Measurements from ENCODE around the gene SWAP70. TPM values are rescaled to one million over a fixed set of nuclear protein-coding genes. Genes with fewer than 3 reads are reported as not detected.

SWAP70 gene
- total RNA-seq, 2 experiments from 2014 or later = 8.9 to 9.6 TPM

GRCh38 chr11:9625162-9625561 is 38.7 kb upstream of the SWAP70 start:
- no peak for TF ChIP-seq CTCF (IDR thresholded peaks at IDR 0.05)
- intact Hi-C loops (cut with micrococcal nuclease) = no loop called here
- no peaks in the 10 kb centered on the region for H3K27me3 Mint-ChIP-seq
- no peaks in the 10 kb centered on the region for H3K9me3 Mint-ChIP-seq
- no peak overlapping the region for H3K4me3 Mint-ChIP-seq
- H3K27ac Mint-ChIP-seq = no peak overlapping the region
- H3K36me3 Mint-ChIP-seq (ENCODE audit: low read depth) = no peaks in the 10 kb centered on the region
- H3K4me1 Mint-ChIP-seq (ENCODE audit: low read depth) = no peaks in the 10 kb centered on the region
- DNase-seq (no peak), ATAC-seq (no peak)
- CTCF ChIA-PET = no interaction called here
- POLR2A ChIA-PET = no interaction called here

DNA sequence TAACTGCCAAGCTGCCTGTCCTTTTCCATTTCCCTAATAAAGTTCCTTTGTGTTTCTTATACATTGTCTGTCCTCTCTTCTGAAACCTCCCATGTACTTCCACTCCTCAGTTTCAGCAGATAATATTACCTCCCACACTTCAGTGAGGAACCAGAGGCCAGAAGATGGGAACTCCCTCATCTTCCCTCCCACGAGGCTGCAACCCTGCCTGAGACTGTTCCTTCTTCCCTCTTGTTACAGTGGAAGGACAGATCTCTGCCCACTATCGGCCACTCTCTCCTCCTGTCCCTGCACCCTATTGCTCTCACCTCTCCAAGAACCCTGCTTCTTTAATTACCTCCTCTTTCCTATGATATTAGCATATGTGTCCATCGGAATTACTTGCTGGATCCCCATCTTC is 38.1 kb upstream of the SWAP70 start:
- Mint-ChIP-seq H3K9me3 (no peaks in the 10 kb centered on the region), H3K4me3 (no peak overlapping the region), H3K36me3 (ENCODE audit: low read depth) (no peaks in the 10 kb centered on the region), H3K27ac (no peak overlapping the region), H3K4me1 (ENCODE audit: low read depth) (no peaks in the 10 kb centered on the region), H3K27me3 (no peaks in the 10 kb centered on the region)
- no peak for TF ChIP-seq CTCF (IDR thresholded peaks at IDR 0.05)
- intact Hi-C loops (cut with micrococcal nuclease) = no loop called here
- no peak for ATAC-seq
- ChIA-PET CTCF (no interaction called here), POLR2A (no interaction called here)
- DNase-seq = no peak

DNA sequence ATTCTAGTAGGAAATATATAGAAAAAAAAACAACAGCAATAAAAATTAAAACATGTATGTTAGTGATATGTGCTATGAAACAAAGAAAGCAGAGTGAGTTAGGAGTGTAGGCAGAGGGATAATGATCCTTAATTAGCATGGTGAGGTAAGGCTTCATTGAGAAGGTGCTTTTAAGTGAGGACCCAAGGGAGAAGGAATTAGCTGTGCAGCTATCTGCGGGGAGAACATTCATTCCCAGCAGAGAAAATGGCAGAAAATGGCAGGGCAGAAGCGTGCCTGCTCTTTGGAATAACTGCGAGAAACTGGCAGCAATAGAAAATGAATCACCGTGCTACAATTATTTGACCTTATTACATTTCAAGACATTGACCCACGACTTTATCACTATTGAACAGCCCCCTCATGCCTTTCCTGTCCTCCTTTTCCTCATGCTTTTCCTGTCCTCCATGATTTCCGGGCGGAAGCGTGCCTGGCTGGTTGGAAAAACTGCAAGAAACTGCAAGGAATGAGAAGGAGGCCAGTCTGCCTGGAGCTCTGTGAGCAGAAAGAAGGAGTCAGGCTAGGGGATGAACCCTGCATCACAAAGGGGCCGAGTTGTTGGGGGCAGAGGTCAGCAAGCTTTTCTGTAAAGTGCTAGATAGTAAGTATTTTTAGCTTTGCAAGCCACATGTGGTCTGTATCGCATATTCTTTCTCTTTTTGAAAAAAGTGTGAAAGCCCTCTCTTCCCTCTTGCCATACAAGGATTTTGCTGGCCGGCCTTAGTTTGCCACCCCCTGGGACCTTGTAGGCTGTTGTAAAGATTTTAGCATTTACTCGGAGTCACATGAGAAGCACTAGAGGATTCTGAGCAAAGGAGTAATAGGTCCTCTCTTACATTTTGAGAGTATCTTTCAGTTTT is 37.1 kb upstream of the SWAP70 start:
- Mint-ChIP-seq H3K36me3 (ENCODE audit: low read depth) (no peaks in the 10 kb centered on the region), H3K4me3 (no peak overlapping the region), H3K9me3 (no peaks in the 10 kb centered on the region), H3K4me1 (ENCODE audit: low read depth) (no peaks in the 10 kb centered on the region), H3K27me3 (no peaks in the 10 kb centered on the region), H3K27ac (no peak overlapping the region)
- CTCF ChIA-PET = no interaction called here
- intact Hi-C loops (cut with micrococcal nuclease) = no loop called here
- ATAC-seq (no peak), DNase-seq (no peak)
- POLR2A ChIA-PET = no interaction called here
- no peak for TF ChIP-seq CTCF (IDR thresholded peaks at IDR 0.05)

DNA sequence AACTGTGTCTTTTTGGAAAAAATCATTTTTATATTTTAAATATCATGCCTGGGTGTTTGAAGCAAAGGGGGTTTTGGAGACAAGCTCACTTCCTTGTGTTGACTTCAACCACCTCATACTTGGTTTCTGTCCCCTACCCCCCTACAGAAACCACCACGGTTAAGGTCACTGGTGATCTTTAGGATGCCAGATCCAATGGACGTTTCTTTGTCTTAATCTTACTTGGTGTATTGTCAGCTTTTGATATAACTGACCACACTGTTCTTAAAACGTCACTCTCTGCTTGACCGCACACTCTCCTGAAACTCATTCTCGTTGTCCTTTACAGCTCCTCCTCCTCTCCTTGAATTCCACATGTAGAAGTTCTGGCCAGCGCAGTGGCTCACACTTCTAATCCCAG is 34.8 kb upstream of the SWAP70 start:
- Mint-ChIP-seq H3K36me3 (ENCODE audit: low read depth) (no peaks in the 10 kb centered on the region), H3K4me3 (no peak overlapping the region), H3K4me1 (ENCODE audit: low read depth) (no peaks in the 10 kb centered on the region), H3K27ac (no peak overlapping the region), H3K9me3 (peaks cover 10% of the 10 kb centered on the region), H3K27me3 (no peaks in the 10 kb centered on the region)
- POLR2A ChIA-PET = interaction anchor here (0.6 to 1.4 kb wide), 3 partner anchors 9 to 62 kb away, joined by 3 to 5 read pairs (median 3); no protein-coding TSS in a partner anchor
- CTCF ChIA-PET = interaction anchor here (0.8 to 1.3 kb wide), 2 partner anchors 9 to 22 kb away, joined by 3 read pairs; no protein-coding TSS in a partner anchor
- ATAC-seq = no peak
- intact Hi-C loops (cut with micrococcal nuclease) = no loop called here
- no peak for DNase-seq
- TF ChIP-seq CTCF (IDR thresholded peaks at IDR 0.05) = no peak

- ChIA-PET CTCF (no interaction called here), POLR2A (interaction anchor here (0.6 kb wide), 1 partner anchor 294 kb away, joined by 4 read pairs; no protein-coding TSS in a partner anchor)
- intact Hi-C loops (cut with micrococcal nuclease) = no loop called here
- H3K27ac Mint-ChIP-seq = no peak overlapping the region
- DNase-seq (no peak), ATAC-seq (no peak)
- peaks cover 10% of the 10 kb centered on the region for H3K9me3 Mint-ChIP-seq
- no peaks in the 10 kb centered on the region for H3K4me1 Mint-ChIP-seq (ENCODE audit: low read depth)
- H3K4me3 Mint-ChIP-seq = no peak overlapping the region
- H3K27me3 Mint-ChIP-seq = no peaks in the 10 kb centered on the region
- no peaks in the 10 kb centered on the region for H3K36me3 Mint-ChIP-seq (ENCODE audit: low read depth)
- no peak for TF ChIP-seq CTCF (IDR thresholded peaks at IDR 0.05)
Measured at GRCh38 chr11:9633679-9634078, 30.2 kb upstream of the SWAP70 start.

All from activated CD8-positive, alpha-beta T cell treated with anti-CD3 and anti-CD28 coated beads for 36 hours (primary cell).